ENCODE results near the gene SH3TC1. TPM values are rescaled to one million over a fixed set of nuclear protein-coding genes. Genes with fewer than 3 reads are reported as not detected.

The SH3TC1 gene
- polyA plus RNA-seq, 3 donors: 23.0 to 32.5 (median 32.2) TPM

- no peak for DNase-seq
These were observed 36.5 kb upstream of the SH3TC1 start for GRCh38 chr4:8162625-8163024.

GRCh38 chr4:8163026-8163425, 36.1 kb upstream of the SH3TC1 start:
- DNase-seq: no peak

- no peak for DNase-seq
These were observed 35.5 kb upstream of the SH3TC1 start for GRCh38 chr4:8163436-8164193.

- no peak for DNase-seq
These were observed 34.9 kb upstream of the SH3TC1 start for GRCh38 chr4:8164194-8164565.

GRCh38 chr4:8164687-8165086, 34.4 kb upstream of the SH3TC1 start:
- DNase-seq: no peak

- DNase-seq: no peak
These were observed 33.7 kb upstream of the SH3TC1 start for GRCh38 chr4:8165374-8165896.

- DNase-seq: no peak
These were observed 31.8 kb upstream of the SH3TC1 start for GRCh38 chr4:8167291-8167690.

GRCh38 chr4:8167815-8168214, 31.3 kb upstream of the SH3TC1 start:
- no peak for DNase-seq

GRCh38 chr4:8168232-8168631, 30.9 kb upstream of the SH3TC1 start:
- DNase-seq: no peak

- no peak for DNase-seq
These were observed 30.1 kb upstream of the SH3TC1 start for GRCh38 chr4:8168832-8169598.

GRCh38 chr4:8169763-8170162, 29.3 kb upstream of the SH3TC1 start:
- no peak for DNase-seq

GRCh38 chr4:8170341-8170740, 28.7 kb upstream of the SH3TC1 start:
- DNase-seq: no peak

- DNase-seq: no peak
These were observed 27.8 kb upstream of the SH3TC1 start for GRCh38 chr4:8171266-8171665.

- no peak for DNase-seq
These were observed 26.8 kb upstream of the SH3TC1 start for GRCh38 chr4:8171984-8172924.

- no peak for DNase-seq
These were observed 25.4 kb upstream of the SH3TC1 start for GRCh38 chr4:8173492-8174242.

- no peak for DNase-seq
These were observed 24.1 kb upstream of the SH3TC1 start for GRCh38 chr4:8174970-8175369.

GRCh38 chr4:8175686-8176085, 23.4 kb upstream of the SH3TC1 start:
- DNase-seq: no peak

GRCh38 chr4:8176547-8177399, 22.3 kb upstream of the SH3TC1 start:
- no peak for DNase-seq

- DNase-seq: no peak
These were observed 21.5 kb upstream of the SH3TC1 start for GRCh38 chr4:8177552-8177951.

- DNase-seq: no peak
These were observed 21.1 kb upstream of the SH3TC1 start for GRCh38 chr4:8177956-8178355.

Data from renal pelvis (tissue), 4 donors.